ENCODE measurements around the gene RASSF4.

Gene RASSF4

GRCh38 chr10:44981172-44982113 lies 21.8 kb downstream of the RASSF4 start:
- no peak overlapping the region for H3K4me3 ChIP-seq (ENCODE audit: low read depth, low read length)
- TF ChIP-seq CTCF (IDR thresholded peaks at IDR 0.05; ENCODE audit: borderline replicate concordance, insufficient read depth, low read depth, low read length), result no peak

- no peak overlapping the region for H3K4me3 ChIP-seq (ENCODE audit: low read depth, low read length)
- TF ChIP-seq CTCF (IDR thresholded peaks at IDR 0.05; ENCODE audit: borderline replicate concordance, insufficient read depth, low read depth, low read length), result no peak
These were observed 22.5 kb downstream of the RASSF4 start for GRCh38 chr10:44982114-44982460.

- H3K4me3 ChIP-seq (ENCODE audit: low read depth, low read length), result no peak overlapping the region
- no peak for TF ChIP-seq CTCF (IDR thresholded peaks at IDR 0.05; ENCODE audit: borderline replicate concordance, insufficient read depth, low read depth, low read length)
These were observed 22.9 kb downstream of the RASSF4 start for GRCh38 chr10:44982496-44982895.

- TF ChIP-seq CTCF (IDR thresholded peaks at IDR 0.05; ENCODE audit: borderline replicate concordance, insufficient read depth, low read depth, low read length), result no peak
- no peak overlapping the region for H3K4me3 ChIP-seq (ENCODE audit: low read depth, low read length)
These were observed 23.7 kb downstream of the RASSF4 start for GRCh38 chr10:44983066-44983894.

GRCh38 chr10:44983895-44984278 lies 24.3 kb downstream of the RASSF4 start:
- TF ChIP-seq CTCF (IDR thresholded peaks at IDR 0.05; ENCODE audit: borderline replicate concordance, insufficient read depth, low read depth, low read length), result no peak
- H3K4me3 ChIP-seq (ENCODE audit: low read depth, low read length), result no peak overlapping the region

GRCh38 chr10:44984671-44985101 lies 25.1 kb downstream of the RASSF4 start:
- no peak overlapping the region for H3K4me3 ChIP-seq (ENCODE audit: low read depth, low read length)
- no peak for TF ChIP-seq CTCF (IDR thresholded peaks at IDR 0.05; ENCODE audit: borderline replicate concordance, insufficient read depth, low read depth, low read length)
